SK-MEL-5 (cell line): ENCODE measurements around the gene SLC6A3. TPM values are rescaled to one million over a fixed set of nuclear protein-coding genes. Genes with fewer than 3 reads are reported as not detected.
A peak's percentile ranks its signal among the peaks of the same experiment; 100 is the strongest.

Experiments used
- DNase-seq: peaks from one replicate; pipeline ENCODE4 v3.0.0-alpha.2; 2016; ENCODE audit warnings: low read depth, low spot score
- in situ Hi-C: cut with HindIII; loops from 2 replicates; pipeline ENCODE4 v1.10.0; 2016; ENCODE audit warnings: low sequenced_read_pairs, high pct_unique_total_duplicates, low pct_unique_long_range_greater_than_20kb
- total RNA-seq: library from RNA; depleted of rRNA; stranded (reverse); fragments of >200 nt; shearing (Covaris generic); gene quantifications from 2 replicates; pipeline ENCODE4 v1.2.3, GENCODE V29; 2014

Gene SLC6A3
- total RNA-seq, 1 experiment from 2014 or later: not detected

- no peak for DNase-seq
- in situ Hi-C loops: no loop called here
Observed at GRCh38 chr5:1448511-1449011, 3.3 kb upstream of the SLC6A3 start.

- no peak for DNase-seq
- in situ Hi-C loops: no loop called here
Observed at GRCh38 chr5:1447671-1448361, 2.6 kb upstream of the SLC6A3 start.

GRCh38 chr5:1446602-1447343, 1.5 kb upstream of the SLC6A3 start:
- no peak for DNase-seq
- in situ Hi-C loops: no loop called here

- in situ Hi-C loops: no loop called here
- no peak for DNase-seq
Observed at GRCh38 chr5:1445689-1446601, 705 bp upstream of the SLC6A3 start.

- in situ Hi-C loops: no loop called here
- DNase-seq: no peak
Observed at GRCh38 chr5:1444361-1445189, 665 bp downstream of the SLC6A3 start.

GRCh38 chr5:1443991-1444360, 1.3 kb downstream of the SLC6A3 start:
- no peak for DNase-seq
- in situ Hi-C loops: no loop called here

- DNase-seq: no peak
- in situ Hi-C loops: no loop called here
Observed at GRCh38 chr5:1443171-1443570, 2.1 kb downstream of the SLC6A3 start.

GRCh38 chr5:1442222-1443145, 2.8 kb downstream of the SLC6A3 start:
- DNase-seq: no peak
- in situ Hi-C loops: no loop called here

- no peak for DNase-seq
- in situ Hi-C loops: no loop called here
Observed at GRCh38 chr5:1441166-1441865, 3.9 kb downstream of the SLC6A3 start.

- in situ Hi-C loops: no loop called here
- DNase-seq: no peak
Observed at GRCh38 chr5:1440098-1440493, 5.1 kb downstream of the SLC6A3 start.

- in situ Hi-C loops: no loop called here
- DNase-seq: no peak
Observed at GRCh38 chr5:1439388-1440097, 5.7 kb downstream of the SLC6A3 start.

- no peak for DNase-seq
- in situ Hi-C loops: no loop called here
Observed at GRCh38 chr5:1438871-1439270, 6.4 kb downstream of the SLC6A3 start.

- in situ Hi-C loops: no loop called here
- DNase-seq: no peak
Observed at GRCh38 chr5:1437876-1438559, 7.2 kb downstream of the SLC6A3 start.

- in situ Hi-C loops: no loop called here
- DNase-seq: peak; percentile 32
Observed at GRCh38 chr5:1437226-1437829, 7.9 kb downstream of the SLC6A3 start.
